ENCODE measurements around the gene SLC15A4.

DNA sequence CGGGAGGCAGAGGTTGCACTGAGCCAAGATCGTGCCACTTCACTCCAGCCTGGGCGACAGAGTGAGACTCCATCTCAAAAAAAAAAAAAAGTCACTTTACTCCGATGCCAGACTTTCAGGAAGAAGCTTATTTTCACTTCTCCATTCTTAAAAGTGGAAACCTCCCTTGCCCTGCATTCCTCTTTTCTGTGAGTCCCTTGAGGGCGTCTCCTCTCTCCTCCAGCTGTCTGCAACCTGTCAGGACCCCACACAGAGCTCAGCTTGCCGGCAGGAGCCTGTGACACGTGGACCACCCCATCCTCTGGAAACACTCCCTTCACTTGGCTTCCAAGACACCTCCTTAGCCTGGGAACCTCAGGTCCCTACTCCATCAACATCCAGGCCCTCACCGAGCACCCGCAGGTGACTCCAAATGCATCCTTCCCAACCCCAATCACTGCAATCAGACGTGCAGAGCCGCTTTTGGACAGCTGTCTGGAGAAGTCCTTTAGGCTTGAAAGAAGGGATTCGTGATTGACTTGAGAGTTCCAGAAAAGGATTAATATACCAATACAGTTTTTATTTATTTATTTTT, 34.3 kb downstream of the SLC15A4 start:
- TF ChIP-seq, protein P1, sequence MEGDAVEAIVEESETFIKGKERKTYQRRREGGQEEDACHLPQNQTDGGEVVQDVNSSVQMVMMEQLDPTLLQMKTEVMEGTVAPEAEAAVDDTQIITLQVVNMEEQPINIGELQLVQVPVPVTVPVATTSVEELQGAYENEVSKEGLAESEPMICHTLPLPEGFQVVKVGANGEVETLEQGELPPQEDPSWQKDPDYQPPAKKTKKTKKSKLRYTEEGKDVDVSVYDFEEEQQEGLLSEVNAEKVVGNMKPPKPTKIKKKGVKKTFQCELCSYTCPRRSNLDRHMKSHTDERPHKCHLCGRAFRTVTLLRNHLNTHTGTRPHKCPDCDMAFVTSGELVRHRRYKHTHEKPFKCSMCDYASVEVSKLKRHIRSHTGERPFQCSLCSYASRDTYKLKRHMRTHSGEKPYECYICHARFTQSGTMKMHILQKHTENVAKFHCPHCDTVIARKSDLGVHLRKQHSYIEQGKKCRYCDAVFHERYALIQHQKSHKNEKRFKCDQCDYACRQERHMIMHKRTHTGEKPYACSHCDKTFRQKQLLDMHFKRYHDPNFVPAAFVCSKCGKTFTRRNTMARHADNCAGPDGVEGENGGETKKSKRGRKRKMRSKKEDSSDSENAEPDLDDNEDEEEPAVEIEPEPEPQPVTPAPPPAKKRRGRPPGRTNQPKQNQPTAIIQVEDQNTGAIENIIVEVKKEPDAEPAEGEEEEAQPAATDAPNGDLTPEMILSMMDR (IDR thresholded peaks at IDR 0.05), result no peak
- TF ChIP-seq, protein P2, sequence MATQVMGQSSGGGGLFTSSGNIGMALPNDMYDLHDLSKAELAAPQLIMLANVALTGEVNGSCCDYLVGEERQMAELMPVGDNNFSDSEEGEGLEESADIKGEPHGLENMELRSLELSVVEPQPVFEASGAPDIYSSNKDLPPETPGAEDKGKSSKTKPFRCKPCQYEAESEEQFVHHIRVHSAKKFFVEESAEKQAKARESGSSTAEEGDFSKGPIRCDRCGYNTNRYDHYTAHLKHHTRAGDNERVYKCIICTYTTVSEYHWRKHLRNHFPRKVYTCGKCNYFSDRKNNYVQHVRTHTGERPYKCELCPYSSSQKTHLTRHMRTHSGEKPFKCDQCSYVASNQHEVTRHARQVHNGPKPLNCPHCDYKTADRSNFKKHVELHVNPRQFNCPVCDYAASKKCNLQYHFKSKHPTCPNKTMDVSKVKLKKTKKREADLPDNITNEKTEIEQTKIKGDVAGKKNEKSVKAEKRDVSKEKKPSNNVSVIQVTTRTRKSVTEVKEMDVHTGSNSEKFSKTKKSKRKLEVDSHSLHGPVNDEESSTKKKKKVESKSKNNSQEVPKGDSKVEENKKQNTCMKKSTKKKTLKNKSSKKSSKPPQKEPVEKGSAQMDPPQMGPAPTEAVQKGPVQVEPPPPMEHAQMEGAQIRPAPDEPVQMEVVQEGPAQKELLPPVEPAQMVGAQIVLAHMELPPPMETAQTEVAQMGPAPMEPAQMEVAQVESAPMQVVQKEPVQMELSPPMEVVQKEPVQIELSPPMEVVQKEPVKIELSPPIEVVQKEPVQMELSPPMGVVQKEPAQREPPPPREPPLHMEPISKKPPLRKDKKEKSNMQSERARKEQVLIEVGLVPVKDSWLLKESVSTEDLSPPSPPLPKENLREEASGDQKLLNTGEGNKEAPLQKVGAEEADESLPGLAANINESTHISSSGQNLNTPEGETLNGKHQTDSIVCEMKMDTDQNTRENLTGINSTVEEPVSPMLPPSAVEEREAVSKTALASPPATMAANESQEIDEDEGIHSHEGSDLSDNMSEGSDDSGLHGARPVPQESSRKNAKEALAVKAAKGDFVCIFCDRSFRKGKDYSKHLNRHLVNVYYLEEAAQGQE (IDR thresholded peaks at IDR 0.05; ENCODE audit: insufficient read depth in 1 of 2, low read depth in 2 of 2, low read length in 1 of 2), result no peak
- TF ChIP-seq POLR2AphosphoS5 (IDR thresholded peaks at IDR 0.05; ENCODE audit: low read depth, low read length) (no peak), SIN3A (IDR thresholded peaks at IDR 0.05; ENCODE audit: borderline replicate concordance, insufficient read depth, low read depth, low read length) (no peak)

Measured in Panc1 (cell line).